ENCODE data around the gene OR5C1. TPM values are rescaled to one million over a fixed set of nuclear protein-coding genes. Genes with fewer than 3 reads are reported as not detected.

The OR5C1 gene
- total and polyA plus RNA-seq, 9 of the 15 experiments (the other 6 are each of a cell fraction or from before 2014, with no cell fraction given) = not detected

- Histone ChIP-seq H3K4me2 (ENCODE audit: insufficient read depth, low read length) (no peak overlapping the region), H2AFZ (ENCODE audit: low read depth, low read length) (no peak overlapping the region), H3K36me3 (ENCODE audit: control insufficient read depth, insufficient read depth, low read length) (no peaks in the 10 kb centered on the region), H3K9ac (ENCODE audit: insufficient read depth in 1 of 2, low read depth in 2 of 2, low read length in 2 of 2) (no peak overlapping the region), H3K4me1 (replicated peaks in 1 of 2; ENCODE audit: control insufficient read depth in 2 of 2, insufficient read depth in 2 of 2, low read length in 2 of 2) (no peaks in the 10 kb centered on the region; a peak in 1 of 5 replicates), H3K4me3 (no peak overlapping the region), H3K27ac (ENCODE audit: extremely low read depth, low read depth, low read length) (no peak overlapping the region), H4K20me1 (replicated peaks; ENCODE audit: control insufficient read depth, insufficient read depth, low read length) (no peaks in the 10 kb centered on the region), H3K9me1 (ENCODE audit: control insufficient read depth, insufficient read depth, low read length) (no peaks in the 10 kb centered on the region), H3K9me3 (replicated peaks; ENCODE audit: control insufficient read depth, insufficient read depth, low read depth, low read length) (no peaks in the 10 kb centered on the region), H3K79me2 (ENCODE audit: control insufficient read depth, insufficient read depth, low read length) (no peaks in the 10 kb centered on the region), H3K27me3 (ENCODE audit: control insufficient read depth in 2 of 2, insufficient read depth in 2 of 2, low read length in 2 of 2) (peaks cover 18 to 25% of the 10 kb centered on the region in 2 experiments)
- POLR2A ChIA-PET = no interaction called here
- BruUV-seq (replicated peaks) = no TSS peak
- FAIRE-seq (no peak), DNase-seq (ENCODE audit: extremely low read depth in 1 of 4, low spot score in 3 of 4) (no peak), ATAC-seq (no peak)
- WGBS (ENCODE audit: insufficient coverage, low coverage, missing lambda C conversion rate) = 2% methylated on average over 4 of the region's 4 CpGs
- in situ Hi-C loops (cut with MboI) (no loop called here), intact Hi-C loops (cut with micrococcal nuclease) (no loop called here)
- CTCF ChIA-PET (ENCODE audit: low intra/inter-chr PET ratio) = no interaction called here
- no peak for TF ChIP-seq ZNF436 (CRISPR knock-in tag; IDR thresholded peaks at IDR 0.05)
- TF ChIP-seq TRIM28 (IDR thresholded peaks at IDR 0.05) = no peak
- TF ChIP-seq POLR2H (tag; IDR thresholded peaks at IDR 0.05; ENCODE audit: low read depth) = no peak
- TF ChIP-seq POLR3G (IDR thresholded peaks at IDR 0.05; ENCODE audit: extremely low read depth, insufficient read length, insufficient replicate concordance) = no peak
- no peak for TF ChIP-seq ARID3B (CRISPR knock-in tag; IDR thresholded peaks at IDR 0.05; ENCODE audit: borderline replicate concordance)
- no peak for TF ChIP-seq DIDO1 (tag; IDR thresholded peaks at IDR 0.05; ENCODE audit: low read depth)
- no peak for TF ChIP-seq POLR3A (IDR thresholded peaks at IDR 0.05; ENCODE audit: borderline replicate concordance, extremely low read depth, insufficient read depth, insufficient read length)
- no peak for TF ChIP-seq MAZ (CRISPR knock-in tag; conservative IDR thresholded peaks at IDR 0.05 in 1 of 2, IDR thresholded peaks at IDR 0.05 in 1 of 2)
- no peak for TF ChIP-seq CBX5 (IDR thresholded peaks at IDR 0.05; ENCODE audit: borderline replicate concordance, low read depth)
- TF ChIP-seq SFPQ (IDR thresholded peaks at IDR 0.05; ENCODE audit: low read depth, low read length) = no peak
Observed at GRCh38 chr9:122786338-122786737, 2.4 kb upstream of the OR5C1 start.

Data from K562 (cell line).